Activated T-cell treated with anti-CD3 and anti-CD28 coated beads, Interleukin-2, amount 50 U/mL, for 24 hours (primary cell): ENCODE measurements around the gene EHMT1.

Source experiments
- DNase-seq: peaks from one replicate; pipeline ENCODE4 v3.0.0-alpha.2; 2020
- H3K27ac Mint-ChIP-seq: 2 replicates; pipeline ENCODE4 v1.8.0; 2020; ENCODE audit warnings: mild to moderate bottlenecking, mixed read lengths
- H3K27me3 Mint-ChIP-seq: 2 replicates; pipeline ENCODE4 v1.8.0; 2020; ENCODE audit warnings: mixed read lengths
- H3K36me3 Mint-ChIP-seq: 2 replicates; pipeline ENCODE4 v1.8.0; 2020; ENCODE audit warnings: low read depth, mixed read lengths
- H3K4me1 Mint-ChIP-seq: 2 replicates; pipeline ENCODE4 v1.8.0; 2020; ENCODE audit warnings: low read depth, mixed read lengths
- H3K4me3 Mint-ChIP-seq: 2 replicates; pipeline ENCODE4 v1.8.0; 2020; ENCODE audit warnings: mild to moderate bottlenecking, moderate library complexity, mixed read lengths
- H3K9me3 Mint-ChIP-seq: 2 replicates; pipeline ENCODE4 v1.8.0; 2020; ENCODE audit warnings: mixed read lengths

The EHMT1 gene

DNA sequence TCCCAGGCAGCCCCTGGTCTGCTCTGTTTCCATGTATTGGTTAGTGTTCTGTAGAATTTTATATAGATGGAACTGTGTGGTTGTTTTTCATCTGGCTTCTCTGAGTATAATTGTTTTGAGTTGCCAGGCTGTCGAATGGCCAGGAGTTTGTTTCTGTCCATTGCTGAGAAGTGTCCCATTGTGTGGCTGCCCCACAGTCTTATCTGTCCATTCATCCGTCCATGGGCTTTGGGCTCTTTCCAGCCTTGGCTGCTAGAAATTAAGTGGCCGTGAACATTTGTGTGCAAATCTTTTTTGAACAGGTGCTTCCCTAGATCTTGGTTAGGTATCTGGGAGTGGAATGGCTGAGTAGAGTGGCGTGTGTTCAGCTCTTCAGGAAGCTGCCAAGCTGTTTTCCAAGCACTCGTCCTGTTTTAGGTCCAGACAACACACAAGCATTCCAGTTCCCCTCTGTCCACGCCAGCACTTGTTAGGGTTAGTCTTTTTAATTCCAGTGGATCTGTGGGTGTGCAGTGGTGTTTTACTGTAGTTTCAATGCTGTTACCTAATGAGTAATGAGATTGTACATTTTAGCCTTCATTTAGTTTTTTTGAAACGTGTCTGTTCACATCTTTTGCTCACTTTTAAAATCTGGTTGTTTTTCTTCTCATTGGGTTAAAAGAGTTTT is 136.6 kb downstream of the EHMT1 start:
- no peaks in the 10 kb centered on the region for H3K27me3 Mint-ChIP-seq
- peaks cover 97% of the 10 kb centered on the region for H3K36me3 Mint-ChIP-seq
- H3K4me1 Mint-ChIP-seq = peaks cover 38% of the 10 kb centered on the region
- H3K27ac Mint-ChIP-seq = peak overlapping the region; percentile 53
- DNase-seq = no peak
- peaks cover 8% of the 10 kb centered on the region for H3K9me3 Mint-ChIP-seq
- H3K4me3 Mint-ChIP-seq = no peak overlapping the region

DNA sequence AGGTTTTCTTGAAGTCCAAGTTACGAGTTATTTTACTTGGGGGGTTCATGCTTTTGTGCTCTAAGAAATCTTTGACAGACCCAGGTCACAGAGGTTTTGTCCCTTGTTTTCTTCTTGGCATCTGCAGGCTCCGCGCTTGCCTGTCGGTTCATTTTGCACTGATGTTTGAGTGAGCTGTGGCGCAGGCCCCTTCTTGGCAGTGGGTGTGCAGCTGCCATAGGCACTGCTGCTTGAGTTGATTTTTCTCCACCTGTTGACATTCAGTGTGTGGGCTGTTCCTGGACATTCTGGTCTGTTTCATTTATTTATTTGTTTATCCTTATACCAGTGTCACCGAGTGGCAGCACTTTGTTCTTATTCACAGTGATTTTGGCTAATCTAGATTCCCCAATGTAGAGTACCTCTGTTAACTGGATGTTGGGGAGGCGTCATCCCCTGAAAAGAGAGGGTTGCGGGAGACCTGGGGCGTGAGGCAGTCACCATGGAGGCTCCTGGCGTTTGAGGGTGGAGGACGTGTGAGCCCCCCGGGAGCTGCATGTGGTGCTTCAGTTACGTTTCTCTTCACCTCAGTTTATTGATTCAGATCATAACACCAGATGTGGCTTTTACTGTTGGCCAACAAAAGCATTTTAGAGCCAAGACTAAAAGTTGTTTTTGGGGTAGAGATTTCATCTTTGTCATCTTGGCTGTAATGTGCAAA is 137.4 kb downstream of the EHMT1 start:
- Mint-ChIP-seq H3K36me3 (peaks cover 97% of the 10 kb centered on the region), H3K27ac (no peak overlapping the region), H3K4me3 (no peak overlapping the region), H3K27me3 (no peaks in the 10 kb centered on the region), H3K4me1 (peaks cover 46% of the 10 kb centered on the region), H3K9me3 (peaks cover 8% of the 10 kb centered on the region)
- peak; percentile 5 for DNase-seq

DNA sequence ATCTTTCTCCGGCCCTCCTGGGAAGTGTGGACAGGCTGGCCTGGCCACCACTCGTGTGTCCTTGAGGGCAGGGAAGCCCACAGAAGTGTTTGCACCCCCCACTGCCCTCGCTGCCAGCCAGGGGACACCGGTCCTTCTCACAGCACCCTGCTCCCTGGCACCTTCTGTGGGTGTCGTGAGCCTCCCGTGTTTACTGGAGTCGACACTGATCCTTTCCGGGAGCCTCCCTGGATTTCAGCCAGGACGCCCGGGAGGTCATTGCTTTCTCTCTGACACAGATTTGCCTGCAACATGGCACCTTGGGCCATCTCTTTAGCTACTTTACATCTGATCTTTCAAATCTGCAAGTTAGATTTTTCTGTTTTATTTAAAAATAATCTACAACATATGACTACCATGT is 138.3 kb downstream of the EHMT1 start:
- peak overlapping the region; percentile 89 for H3K27ac Mint-ChIP-seq
- DNase-seq = peak; percentile 20

DNA sequence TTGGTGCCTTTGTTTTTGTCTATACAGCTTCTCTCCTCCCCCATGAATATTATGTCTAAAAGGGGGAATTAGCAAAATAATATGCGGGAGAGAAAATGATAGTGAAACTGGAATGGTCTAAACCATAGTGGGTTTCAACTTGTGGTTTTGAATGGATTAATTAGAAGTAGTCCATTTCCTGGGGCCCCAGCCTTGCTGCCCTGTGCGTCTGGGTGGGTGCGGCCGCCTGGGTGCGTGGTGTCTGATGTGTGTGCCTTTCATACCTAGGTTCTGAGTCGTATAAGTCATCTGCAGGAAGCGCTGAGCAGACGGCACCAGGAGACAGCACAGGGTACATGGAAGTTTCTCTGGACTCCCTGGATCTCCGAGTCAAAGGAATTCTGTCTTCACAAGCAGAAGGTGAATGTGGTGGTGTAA is 138.8 kb downstream of the EHMT1 start:
- DNase-seq = peak; percentile 48
- Mint-ChIP-seq H3K9me3 (peaks cover 8% of the 10 kb centered on the region), H3K27ac (peak overlapping the region; percentile 89), H3K4me1 (peaks cover 55% of the 10 kb centered on the region), H3K4me3 (no peak overlapping the region), H3K36me3 (peaks cover 92% of the 10 kb centered on the region), H3K27me3 (no peaks in the 10 kb centered on the region)

More for the DNA sequence above, 138.3 kb downstream of the EHMT1 start:
- no peaks in the 10 kb centered on the region for H3K27me3 Mint-ChIP-seq
- H3K36me3 Mint-ChIP-seq = peaks cover 92% of the 10 kb centered on the region
- peaks cover 50% of the 10 kb centered on the region for H3K4me1 Mint-ChIP-seq
- peaks cover 8% of the 10 kb centered on the region for H3K9me3 Mint-ChIP-seq
- no peak overlapping the region for H3K4me3 Mint-ChIP-seq

DNA sequence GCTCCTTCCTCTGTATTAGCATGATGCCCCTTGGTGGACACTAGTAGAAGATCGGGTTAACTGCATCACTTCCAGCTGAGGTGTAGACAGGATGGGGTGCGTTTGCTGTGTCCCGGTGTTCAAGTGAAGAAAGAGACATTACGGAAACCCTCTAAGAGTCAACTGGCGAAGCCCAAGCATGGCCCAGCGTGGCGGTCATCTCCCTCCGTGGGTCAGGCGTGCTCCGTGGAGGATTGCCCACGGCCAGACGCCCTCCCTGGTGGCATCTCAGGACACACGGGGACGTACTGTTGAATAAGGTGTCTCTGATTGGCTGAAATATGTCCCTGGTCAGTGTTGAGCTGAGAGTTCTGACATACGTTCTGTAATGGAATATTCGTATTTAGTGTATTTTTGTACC is 139.3 kb downstream of the EHMT1 start:
- peak overlapping the region; percentile 89 for H3K27ac Mint-ChIP-seq
- H3K36me3 Mint-ChIP-seq = peaks cover 92% of the 10 kb centered on the region
- peaks cover 56% of the 10 kb centered on the region for H3K4me1 Mint-ChIP-seq
- H3K4me3 Mint-ChIP-seq = no peak overlapping the region
- peaks cover 8% of the 10 kb centered on the region for H3K9me3 Mint-ChIP-seq
- DNase-seq = peak; percentile 23
- H3K27me3 Mint-ChIP-seq = no peaks in the 10 kb centered on the region

DNA sequence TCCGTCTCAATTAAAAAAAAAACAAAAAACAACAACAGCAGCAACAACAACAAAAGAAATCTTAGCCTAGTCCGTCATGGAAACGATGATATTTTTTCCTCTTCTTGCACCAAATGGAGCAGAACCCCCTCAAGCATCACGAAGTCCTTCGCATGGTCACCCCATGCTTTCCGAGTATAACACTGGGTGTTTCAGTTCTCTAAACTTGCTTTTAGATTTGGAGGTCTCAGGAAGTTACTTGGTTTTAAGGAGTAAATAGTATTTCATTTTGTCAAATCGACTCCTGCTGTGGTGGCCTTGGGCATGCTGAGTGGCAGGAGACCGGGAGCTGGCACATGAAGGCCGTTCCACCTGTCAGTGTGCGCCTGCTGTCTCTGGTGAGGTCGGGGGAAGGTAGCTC is 140.3 kb downstream of the EHMT1 start:
- no peak overlapping the region for H3K4me3 Mint-ChIP-seq
- H3K27ac Mint-ChIP-seq = peak overlapping the region; percentile 87
- peaks cover 91% of the 10 kb centered on the region for H3K36me3 Mint-ChIP-seq
- DNase-seq = peak; percentile 11
- no peaks in the 10 kb centered on the region for H3K27me3 Mint-ChIP-seq
- H3K4me1 Mint-ChIP-seq = peaks cover 56% of the 10 kb centered on the region
- peaks cover 8% of the 10 kb centered on the region for H3K9me3 Mint-ChIP-seq

DNA sequence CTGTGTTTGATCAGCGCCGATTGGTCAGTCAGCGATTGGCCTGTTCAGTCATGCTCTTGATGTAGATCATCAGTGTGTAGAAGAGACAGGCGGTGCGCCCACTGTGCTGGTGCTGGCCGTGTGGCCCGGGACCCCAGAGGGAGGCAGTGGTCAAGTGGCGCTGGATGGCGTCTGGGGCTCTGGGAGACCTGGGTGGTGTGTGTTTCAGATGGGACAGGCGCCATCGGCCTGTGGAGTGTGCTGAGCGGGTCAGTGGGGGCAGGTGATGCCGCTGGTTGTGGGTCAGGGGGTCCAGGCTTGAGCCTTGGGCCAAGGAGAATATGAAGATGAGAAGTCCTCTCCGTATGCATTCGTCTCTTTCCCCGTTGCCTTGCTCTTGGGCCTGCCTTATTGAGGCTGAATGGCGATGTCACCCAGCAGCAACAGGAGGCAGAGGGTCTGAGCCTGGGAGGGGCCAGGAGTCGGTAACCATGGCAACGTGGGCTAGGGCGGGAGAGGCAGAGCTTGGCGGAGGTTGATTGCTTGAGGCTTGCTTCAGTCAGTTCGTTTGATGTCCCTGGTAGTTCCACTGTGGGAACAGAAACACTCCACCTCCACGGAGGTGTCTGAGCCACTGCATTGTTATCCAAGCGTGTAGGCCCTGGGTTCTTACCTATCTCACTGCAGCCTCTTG is 141.0 kb downstream of the EHMT1 start:
- peak overlapping the region; percentile 87 for H3K27ac Mint-ChIP-seq
- H3K4me1 Mint-ChIP-seq = peaks cover 56% of the 10 kb centered on the region
- H3K36me3 Mint-ChIP-seq = peaks cover 91% of the 10 kb centered on the region
- H3K27me3 Mint-ChIP-seq = no peaks in the 10 kb centered on the region
- DNase-seq = no peak
- peaks cover 8% of the 10 kb centered on the region for H3K9me3 Mint-ChIP-seq
- H3K4me3 Mint-ChIP-seq = no peak overlapping the region

DNA sequence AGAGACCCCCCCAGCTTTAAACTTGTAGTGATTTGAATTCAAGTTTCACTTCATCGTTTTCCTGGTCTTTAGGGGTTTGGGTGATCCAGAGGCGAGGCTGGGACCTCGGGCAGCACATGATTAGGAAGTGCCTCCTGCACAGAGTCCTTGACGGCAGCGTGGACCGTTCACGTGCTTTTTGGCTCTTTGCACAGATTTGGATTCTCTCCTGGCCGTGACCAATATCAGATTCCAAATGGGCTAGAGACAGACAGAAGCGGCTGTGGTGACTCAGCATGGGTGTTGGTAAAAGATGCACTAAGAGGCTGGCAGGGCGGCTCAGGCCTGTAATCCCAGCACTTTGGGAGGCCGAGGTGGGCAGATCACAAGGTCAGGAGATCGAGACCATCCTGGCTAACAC is 141.6 kb downstream of the EHMT1 start:
- Mint-ChIP-seq H3K27me3 (no peaks in the 10 kb centered on the region), H3K27ac (peak overlapping the region; percentile 87), H3K4me1 (peaks cover 56% of the 10 kb centered on the region), H3K9me3 (peaks cover 3% of the 10 kb centered on the region), H3K36me3 (peaks cover 87% of the 10 kb centered on the region), H3K4me3 (no peak overlapping the region)
- DNase-seq = no peak

DNA sequence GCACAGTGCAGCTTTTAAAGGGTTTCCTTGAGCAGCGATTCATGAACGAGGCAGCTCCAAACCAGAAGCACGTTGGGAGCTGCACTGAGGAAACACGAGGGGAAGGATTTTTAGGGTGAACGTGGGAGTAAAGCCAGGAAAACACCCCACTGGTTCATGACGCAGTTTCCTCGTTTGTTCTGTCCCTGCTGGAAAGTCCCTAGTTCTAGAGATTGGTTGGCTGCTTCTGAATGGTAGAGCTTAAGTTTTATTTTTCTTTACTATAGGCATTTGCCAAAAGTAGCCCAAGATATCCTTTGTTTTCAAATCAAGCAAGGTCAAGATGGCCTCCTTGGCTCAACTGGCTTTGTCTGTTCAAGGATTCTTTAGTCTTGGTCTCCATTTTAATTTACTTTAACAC is 142.2 kb downstream of the EHMT1 start:
- H3K27ac Mint-ChIP-seq = peak overlapping the region; percentile 87
- H3K4me3 Mint-ChIP-seq = peak overlapping the region; percentile 31
- H3K4me1 Mint-ChIP-seq = peaks cover 56% of the 10 kb centered on the region
- no peaks in the 10 kb centered on the region for H3K9me3 Mint-ChIP-seq
- no peak for DNase-seq
- no peaks in the 10 kb centered on the region for H3K27me3 Mint-ChIP-seq
- H3K36me3 Mint-ChIP-seq = peaks cover 86% of the 10 kb centered on the region

DNA sequence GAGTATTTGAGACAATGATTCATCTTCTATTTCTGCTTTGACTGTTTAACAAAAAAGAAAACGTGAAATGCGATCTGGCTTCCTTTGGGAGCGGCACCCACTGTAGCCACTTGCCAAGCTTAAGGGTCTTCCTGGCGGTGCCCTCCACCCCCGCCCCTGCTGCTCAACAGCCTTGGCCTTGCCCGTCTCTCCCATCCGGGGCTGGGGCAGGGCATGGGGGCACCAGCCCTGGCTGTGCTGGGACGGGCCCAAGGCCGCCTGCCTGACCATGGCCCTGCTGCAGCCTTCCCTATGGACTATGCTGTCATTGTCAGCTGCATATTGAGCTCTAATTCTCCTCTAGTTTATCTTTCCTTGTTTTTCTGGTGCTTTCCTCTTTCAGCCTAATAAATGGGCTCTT is 143.0 kb downstream of the EHMT1 start:
- Mint-ChIP-seq H3K4me3 (no peak overlapping the region), H3K27ac (peak overlapping the region; percentile 87), H3K36me3 (peaks cover 87% of the 10 kb centered on the region), H3K9me3 (no peaks in the 10 kb centered on the region), H3K27me3 (no peaks in the 10 kb centered on the region), H3K4me1 (peaks cover 48% of the 10 kb centered on the region)
- DNase-seq = no peak

DNA sequence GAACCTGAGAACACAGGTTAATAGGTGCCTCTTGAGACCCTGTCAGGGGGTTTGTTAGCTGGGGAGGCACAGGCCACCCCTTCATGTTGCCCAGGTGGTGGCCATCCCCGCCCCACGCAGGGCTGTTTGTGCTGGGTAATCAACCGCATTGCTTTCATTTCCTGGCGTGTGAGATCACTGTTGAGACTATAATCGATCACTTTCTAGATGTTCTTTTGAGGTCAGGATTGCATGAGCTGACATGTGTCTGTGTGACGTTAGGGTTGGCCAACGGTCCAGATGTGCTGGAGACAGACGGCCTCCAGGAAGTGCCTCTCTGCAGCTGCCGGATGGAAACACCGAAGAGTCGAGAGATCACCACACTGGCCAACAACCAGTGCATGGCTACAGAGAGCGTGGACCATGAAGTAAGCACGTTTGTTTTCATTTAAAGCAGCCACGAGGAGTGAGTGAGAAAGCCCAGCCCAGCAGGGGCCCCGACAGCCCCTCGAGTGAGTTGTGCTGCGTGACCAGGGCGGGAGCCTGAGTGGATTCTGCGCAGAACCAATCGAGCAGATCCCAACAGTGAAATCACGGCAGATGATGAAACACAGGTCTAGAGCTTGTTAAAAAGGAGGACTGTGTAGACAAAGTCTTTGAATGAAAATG is 143.7 kb downstream of the EHMT1 start:
- DNase-seq = no peak
- Mint-ChIP-seq H3K36me3 (peaks cover 87% of the 10 kb centered on the region), H3K9me3 (no peaks in the 10 kb centered on the region), H3K27ac (peak overlapping the region; percentile 87), H3K4me3 (no peak overlapping the region), H3K4me1 (peaks cover 41% of the 10 kb centered on the region), H3K27me3 (no peaks in the 10 kb centered on the region)

DNA sequence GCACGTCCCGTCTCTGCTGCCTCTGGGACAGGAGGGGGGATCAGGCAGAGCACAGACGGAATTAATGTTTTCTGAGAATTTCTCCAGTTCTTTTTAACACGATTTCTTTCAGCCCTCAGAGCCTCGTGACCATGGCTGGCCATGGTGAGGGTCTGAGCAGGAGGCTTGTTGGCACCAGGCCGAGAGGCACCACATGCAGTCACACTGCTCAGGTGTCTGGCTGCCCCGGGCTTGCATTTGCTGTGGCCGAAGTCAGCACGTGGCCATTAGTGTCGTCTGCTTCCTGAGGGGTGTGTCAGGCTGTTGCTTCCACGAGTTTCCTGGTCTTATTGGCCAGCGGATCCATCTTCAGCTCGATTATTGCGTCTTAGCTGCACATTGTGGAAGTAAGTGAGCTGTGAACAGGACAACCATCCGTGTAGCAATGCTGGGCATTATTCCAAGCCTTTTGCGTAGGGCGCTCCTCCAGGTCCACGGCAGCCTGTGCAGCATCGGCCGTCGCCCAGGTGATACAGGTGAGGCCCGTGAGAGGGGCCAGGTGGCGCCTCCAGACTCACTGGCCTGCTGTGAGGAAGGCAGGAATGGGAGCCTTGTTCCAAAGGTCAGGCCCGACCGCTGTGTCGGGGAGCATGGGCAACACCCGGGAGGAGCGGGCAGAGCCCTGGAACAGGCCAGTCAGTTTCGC is 144.6 kb downstream of the EHMT1 start:
- H3K27me3 Mint-ChIP-seq = no peaks in the 10 kb centered on the region
- peaks cover 32% of the 10 kb centered on the region for H3K4me1 Mint-ChIP-seq
- peak overlapping the region; percentile 11 for H3K27ac Mint-ChIP-seq
- DNase-seq = no peak
- H3K36me3 Mint-ChIP-seq = peaks cover 85% of the 10 kb centered on the region
- H3K9me3 Mint-ChIP-seq = no peaks in the 10 kb centered on the region
- no peak overlapping the region for H3K4me3 Mint-ChIP-seq

DNA sequence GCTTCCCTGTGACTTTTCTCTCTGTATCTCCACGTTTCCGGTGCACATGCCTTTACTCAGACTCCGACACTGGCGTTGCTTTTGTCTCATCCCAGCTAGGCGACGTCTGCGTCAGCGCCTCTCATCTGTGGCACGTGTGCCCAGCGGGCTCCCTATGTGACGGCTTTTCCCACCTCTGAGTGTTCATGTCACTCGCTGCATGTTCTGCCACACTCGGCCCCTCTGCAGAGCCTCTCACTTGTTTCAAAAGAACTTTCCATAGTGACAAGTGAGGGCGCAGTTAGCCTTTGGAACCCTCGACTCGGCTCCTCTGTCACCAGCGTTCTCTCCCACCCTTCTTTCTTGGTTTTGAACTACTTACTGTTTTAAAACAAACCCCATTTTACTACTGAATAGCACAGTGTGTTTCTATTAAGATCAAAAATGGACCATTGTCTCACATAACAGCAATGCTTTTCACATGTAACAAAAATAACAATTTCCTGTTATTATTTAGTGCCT is 145.4 kb downstream of the EHMT1 start:
- Mint-ChIP-seq H3K9me3 (no peaks in the 10 kb centered on the region), H3K36me3 (peaks cover 83% of the 10 kb centered on the region), H3K4me3 (no peak overlapping the region), H3K27ac (peak overlapping the region; percentile 16), H3K4me1 (peaks cover 28% of the 10 kb centered on the region), H3K27me3 (no peaks in the 10 kb centered on the region)
- DNase-seq = no peak

DNA sequence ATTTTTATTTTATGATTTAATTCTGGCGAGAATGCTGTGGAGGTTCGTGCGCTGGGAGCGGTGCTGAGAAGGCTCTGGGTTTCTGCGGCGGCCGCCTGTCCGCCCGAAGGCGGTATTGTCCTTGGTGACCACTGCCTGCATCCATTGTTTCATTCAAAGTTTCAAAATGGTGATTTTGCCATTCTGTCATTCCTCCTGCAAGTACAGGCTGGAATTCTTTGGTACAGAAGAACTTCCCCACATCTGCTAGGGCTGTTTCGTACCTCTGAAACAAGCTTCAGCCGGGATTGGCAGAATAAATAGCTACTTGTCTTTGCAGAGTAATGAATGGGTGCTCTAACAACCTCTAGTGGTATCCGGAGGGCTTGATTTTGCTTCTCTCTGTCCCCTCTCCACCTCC is 146.2 kb downstream of the EHMT1 start:
- no peaks in the 10 kb centered on the region for H3K27me3 Mint-ChIP-seq
- no peak overlapping the region for H3K4me3 Mint-ChIP-seq
- no peaks in the 10 kb centered on the region for H3K9me3 Mint-ChIP-seq
- H3K27ac Mint-ChIP-seq = no peak overlapping the region
- DNase-seq = no peak
- H3K4me1 Mint-ChIP-seq = peaks cover 22% of the 10 kb centered on the region
- peaks cover 83% of the 10 kb centered on the region for H3K36me3 Mint-ChIP-seq
